Measurements from ENCODE around the gene GOLGA6A.
"Not testable (repeated sequence)": the region's sequence is repeated elsewhere in the genome, so short reads cannot be mapped to it uniquely, and the experiment has no call there.

The GOLGA6A gene, protein sequence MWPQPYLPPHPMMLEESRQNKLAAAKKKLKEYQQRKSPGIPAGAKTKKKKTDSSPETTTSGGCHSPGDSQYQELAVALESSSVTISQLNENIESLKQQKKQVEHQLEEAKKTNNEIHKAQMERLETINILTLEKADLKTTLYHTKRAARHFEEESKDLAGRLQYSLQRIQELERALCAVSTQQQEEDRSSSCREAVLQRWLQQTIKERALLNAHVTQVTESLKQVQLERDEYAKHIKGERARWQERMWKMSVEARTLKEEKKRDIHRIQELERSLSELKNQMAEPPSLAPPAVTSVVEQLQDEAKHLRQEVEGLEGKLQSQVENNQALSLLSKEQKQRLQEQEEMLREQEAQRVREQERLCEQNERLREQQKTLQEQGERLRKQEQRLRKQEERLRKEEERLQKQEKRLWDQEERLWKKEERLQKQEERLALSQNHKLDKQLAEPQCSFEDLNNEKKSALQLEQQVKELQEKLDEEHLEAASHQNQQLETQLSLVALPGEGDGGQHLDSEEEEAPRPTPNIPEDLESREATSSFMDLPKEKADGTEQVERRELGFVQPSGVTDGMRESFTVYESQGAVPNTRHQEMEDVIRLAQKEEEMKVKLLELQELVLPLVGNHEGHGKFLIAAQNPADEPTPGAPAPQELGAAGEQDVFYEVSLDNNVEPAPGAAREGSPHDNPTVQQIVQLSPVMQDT

DNA sequence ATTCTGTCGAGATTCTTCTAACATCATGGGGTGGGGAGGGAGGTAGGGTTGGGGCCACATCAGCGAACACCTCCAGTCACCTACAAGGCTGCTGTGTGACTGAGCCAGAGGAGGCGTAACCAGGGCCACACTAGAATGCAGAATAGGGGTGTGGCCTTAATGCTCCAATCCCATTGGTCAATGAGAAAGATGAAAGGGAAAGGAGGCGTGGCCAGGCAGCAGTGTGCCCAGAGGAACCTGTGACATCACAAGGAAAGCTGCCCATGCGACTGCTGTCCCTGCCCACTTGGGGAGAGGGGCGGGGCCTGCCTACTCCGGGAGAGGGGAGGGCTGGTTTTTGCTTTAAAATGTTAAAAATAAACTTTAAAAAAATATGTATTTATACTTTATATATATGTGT, at the start of gene GOLGA6A:
Gene GOLGA6A, minus strand, starts transcription at position 101 of the 400 bp plus-strand sequence. Its CDS starts 41 bp downstream, at position 60.
- DNase-seq = not testable (repeated sequence)

DNA sequence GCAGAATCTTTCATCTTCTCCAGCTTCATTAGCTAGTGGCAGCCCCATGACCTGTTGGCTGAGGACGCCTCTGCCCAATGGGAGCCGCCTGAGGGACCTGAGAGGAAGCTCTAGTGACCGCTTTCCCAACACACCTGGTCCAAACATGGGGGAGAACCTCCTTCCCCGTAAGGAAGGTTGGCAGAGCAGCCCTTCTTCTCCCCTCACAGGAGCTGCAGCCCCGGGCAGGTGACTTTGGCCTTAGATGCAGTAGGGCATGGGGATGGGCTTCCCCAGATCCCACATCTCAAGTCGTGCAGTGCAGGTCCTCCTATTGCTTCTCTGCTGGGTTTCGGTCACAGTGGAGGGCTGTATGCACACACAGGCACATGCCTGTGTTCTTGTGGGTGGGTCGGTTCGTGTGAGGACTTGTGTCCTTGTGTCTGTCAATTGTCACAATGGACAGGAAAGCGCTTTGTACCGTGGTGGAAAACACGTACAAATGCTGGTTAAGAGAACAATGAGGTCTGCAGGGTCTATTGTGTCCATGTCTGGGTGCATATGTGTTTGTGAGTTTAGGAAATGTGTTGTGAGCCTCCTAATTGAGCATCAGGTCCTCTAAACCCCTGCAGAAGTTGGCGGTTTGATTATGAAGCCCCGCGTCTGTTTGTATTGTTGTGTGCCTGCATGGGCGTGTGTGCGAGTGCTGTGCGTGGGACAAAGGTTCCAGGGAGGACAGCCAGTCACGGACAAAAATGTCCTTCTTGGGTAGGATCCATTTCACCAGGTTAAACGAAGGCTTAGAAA, 49.5 kb upstream of the GOLGA6A start:
- no peak for DNase-seq

DNA sequence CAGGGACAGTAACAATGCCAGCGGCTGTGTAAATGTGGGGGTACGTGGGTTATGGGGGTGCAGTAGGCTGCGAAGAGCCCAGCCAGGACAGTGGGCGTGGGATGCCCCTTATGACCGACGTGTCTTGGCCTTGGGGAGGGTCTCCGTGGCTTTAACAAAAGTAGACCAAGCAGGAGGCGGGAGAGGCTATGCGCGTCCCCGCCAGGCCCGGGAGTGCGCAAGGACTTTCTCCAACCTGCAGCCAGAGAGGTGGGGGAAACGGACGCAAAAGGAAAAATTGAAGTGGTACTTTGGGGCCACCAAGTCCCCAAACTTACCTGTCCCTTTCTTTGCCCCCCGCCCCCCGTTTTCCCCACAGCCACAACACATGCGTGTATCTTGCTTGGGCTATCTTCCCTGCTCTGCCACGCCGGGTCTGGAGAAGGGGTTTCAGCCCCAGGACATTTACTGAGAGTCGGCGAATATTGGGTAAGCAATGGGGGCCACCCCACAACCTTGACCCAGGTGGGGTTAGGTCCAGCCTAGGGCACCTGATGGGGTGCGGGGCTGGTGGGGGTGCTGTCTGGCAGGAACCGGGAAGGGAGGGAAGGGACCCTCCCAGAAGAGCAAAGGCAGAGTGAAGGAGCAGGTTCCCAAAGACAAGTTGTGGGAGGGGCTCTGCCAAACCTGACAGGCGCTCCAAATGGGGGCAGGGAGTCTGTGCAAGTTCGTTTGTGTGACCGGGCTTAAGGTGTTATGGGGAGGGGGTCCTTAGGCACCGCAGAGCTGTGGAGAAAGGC, 48.7 kb upstream of the GOLGA6A start:
- DNase-seq = no peak

DNA sequence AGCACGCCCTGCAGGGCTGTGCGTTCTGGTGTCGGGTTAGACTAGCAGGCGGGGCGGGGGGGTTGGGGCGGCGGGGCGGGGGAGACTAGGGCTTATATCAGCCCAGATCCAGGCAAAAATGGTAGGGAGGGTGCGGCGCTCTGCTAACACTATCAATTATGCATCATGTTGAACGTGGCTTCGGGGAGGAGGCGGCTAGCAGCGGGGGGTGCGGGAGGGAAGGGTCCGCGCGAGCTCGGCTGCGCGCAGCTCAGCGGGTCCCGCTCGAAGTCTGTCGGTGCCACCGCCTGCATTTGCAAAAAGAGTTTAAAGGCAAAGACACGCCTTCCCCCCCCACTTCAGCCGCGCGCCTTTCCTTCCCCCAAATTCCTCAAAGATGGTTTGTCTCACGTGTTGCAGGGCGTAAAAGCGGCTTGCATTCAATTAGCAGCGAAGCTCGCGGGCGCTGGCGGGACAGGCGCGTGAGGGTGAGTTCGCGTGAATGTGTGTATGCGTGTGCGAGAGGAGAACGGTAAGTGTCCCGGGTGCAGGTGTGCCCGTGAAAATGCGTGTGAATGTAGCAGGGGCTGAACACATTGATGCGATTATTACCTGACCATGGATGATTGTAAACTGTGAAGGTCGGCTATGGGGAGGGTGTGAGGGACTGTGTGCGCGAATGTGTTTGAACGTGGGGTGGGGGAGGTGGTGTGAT, 48.0 kb upstream of the GOLGA6A start, which contains the start of gene ISLR2:
Gene ISLR2, plus strand, starts transcription at position 432 of the 694 bp plus-strand sequence. CDS start 2,169 bp downstream, outside the sequence.
- DNase-seq = peak; percentile 15 to 66

DNA sequence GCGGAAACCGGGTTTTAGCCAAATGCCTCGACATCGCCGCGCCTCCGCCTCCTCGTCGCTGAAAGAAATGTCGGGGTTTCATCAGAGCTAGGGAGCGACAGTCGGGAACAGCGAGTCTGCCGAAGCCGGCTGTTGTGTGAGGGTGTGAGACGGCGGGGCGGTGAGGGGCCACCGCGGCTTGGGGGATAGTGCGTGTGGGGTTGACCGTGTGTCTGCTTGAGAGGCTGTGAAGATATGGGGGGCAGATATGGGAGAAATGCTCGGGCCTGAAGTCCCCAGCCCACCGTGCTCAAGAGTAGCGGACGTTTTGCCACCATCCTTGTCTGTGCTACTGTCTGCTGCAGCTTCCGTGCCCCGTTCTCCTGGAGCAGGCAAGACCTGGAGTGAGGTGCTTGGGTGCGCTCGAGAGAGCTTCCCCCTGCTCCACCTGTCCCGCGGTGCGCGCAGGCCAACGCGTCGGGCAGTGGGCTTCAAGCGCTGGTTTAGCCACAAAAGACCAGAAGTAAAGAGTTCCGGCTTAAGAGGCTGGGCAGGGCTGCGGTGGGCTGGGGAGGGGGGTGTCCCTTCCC, 47.3 kb upstream of the GOLGA6A start:
- DNase-seq = peak; percentile 43 to 66

DNA sequence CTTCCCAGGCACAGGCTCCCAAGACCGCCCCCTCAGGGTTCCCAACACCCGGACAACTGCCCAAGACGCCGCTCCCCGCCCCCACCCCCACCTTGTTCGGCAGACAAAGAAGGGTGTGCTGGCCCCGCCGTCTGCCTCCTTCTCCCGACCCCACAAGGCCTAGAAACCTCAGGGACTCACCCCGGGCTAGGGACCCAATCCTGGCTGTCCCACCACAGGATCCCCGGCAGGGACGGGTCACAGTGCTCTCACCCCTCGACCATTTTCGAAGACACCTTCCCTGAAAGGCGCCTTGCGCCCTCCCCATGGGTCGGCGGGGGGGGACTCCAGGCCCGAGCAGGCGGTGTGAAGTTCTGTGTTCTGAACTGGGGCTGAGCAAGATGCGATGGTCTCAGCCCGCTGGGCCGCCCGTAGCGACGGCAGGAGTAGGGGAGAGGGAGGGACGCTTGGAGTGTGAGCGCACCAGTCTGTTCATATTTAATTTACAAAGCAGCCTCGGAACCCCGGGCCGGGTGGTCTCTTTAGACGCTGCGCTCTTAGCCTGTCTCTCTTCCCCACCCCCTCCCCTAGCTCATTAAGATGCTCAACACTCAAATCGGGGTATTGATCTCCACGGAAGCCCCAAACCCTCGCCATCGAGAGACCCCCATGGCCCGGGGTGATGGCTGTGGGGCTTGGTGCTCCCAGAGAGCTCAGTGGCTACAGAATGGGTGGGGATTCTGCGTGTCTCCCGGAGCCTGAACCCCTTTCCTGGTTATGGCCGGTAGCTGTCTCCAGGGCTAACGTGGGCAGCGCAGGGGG, 46.6 kb upstream of the GOLGA6A start:
- DNase-seq = peak; percentile 18 to 69

DNA sequence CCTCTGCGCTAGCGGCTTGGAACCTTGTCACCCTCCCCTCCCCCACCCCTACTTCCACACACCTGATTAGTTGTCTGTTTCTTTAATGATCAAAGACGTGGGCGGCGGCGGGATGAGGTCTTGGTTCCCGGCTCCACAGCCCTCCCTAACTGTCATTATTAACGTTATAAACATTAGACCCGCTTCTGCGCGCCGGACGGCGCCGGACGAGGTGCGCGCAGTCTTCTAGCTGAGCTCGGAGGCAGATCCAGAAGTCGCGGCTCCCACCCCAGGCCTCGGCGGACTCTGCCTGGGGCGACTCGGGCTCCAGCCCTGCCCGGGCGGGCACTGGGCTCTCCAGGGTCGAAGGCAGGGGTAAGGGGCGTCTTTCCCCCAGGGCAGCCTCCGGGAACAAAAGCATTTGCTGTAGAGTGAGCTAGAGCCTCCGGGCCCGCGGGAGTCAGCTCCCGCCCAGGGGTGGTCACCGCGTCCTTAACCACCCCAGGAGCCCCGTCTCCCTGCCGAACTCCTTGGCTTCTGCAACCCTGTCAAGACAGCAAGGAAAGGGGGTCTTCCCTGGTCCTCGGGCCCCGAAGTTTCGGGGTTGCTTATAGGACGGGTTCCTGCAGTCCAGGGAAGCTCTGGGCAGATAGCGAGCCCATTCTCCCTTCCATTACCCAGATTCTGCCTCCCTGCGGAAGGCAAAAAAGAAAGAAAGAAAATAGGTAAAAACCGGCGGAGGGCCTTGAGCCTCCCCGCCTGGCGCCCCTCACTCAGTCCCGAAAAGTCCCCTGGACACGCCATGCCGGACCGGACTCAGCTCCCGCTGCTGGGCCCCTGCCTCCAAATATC, 45.8 kb upstream of the GOLGA6A start:
- peak; percentile 51 to 57 for DNase-seq

DNA sequence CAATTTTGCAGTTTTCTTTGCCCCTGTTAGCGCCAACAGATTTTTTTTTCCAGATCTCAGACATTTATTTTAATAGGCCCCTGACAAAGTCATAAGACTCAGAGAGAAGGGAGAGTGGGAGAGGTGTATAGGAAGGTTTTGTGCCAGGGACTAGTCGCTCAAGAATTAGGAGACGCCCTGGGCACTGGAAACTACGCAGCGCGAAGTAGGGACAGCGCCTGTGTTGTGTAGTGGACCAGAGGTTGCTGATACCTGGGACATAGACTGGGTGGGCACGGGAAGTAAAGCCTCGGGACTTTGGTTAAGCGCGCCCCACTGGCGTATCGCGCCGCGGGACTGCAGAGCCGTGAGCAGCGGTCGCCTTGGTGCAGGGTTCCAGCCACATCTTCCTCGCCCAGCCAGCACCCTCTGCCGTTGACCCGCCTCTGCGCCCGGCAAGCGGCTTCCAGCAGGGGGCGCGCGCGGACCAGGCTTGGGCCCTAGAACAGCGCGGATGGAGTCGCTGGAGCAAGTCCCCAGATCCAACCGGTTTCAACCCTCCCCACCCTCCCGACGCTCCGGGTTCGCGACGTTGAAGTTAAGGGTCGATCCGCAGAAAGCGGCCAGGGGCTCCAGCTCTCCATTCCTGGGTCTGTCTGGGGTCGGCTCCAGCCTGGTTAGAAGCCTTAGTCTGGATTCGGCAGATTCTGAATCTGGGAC, 45.1 kb upstream of the GOLGA6A start:
- DNase-seq = peak; percentile 87 to 91

DNA sequence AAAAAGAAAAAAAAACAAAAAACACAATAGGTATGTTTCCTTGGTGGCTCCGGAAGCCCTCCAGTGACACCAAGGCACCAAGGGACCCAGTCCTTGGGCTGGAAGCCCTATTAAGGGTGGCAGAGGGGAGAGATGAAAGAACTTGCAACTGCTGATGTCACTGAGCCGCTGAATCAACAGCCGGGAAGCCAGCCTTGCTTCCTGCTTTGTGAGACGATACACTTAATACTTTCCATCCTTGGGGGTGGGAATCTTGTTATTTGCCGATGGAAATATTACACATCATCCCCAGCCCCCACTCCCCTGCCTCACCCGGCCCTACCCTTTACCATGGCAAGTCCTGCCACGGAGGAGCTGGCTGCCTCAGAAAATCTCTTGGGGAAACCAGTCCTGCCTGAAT, 42.4 kb upstream of the GOLGA6A start:
- DNase-seq = no peak

DNA sequence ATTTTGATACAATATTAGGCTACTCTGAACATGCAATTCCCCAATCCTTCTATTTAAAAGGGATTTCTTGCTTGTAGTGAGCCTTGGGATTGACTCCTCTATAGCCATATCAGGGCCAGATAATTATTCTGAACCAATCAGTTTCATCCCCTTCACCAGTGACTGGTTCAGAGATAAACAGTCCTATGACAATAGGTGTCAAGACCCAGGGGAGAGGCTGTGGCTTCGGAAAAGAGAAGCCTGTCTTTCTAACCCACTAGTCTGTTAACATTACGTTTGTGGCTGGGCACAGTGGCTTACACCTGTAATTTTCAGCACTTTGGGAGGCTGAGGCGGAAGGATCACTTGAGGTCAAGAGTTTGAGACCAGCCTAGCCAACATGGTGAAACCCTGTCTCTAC, 41.8 kb upstream of the GOLGA6A start:
- DNase-seq = no peak

DNA sequence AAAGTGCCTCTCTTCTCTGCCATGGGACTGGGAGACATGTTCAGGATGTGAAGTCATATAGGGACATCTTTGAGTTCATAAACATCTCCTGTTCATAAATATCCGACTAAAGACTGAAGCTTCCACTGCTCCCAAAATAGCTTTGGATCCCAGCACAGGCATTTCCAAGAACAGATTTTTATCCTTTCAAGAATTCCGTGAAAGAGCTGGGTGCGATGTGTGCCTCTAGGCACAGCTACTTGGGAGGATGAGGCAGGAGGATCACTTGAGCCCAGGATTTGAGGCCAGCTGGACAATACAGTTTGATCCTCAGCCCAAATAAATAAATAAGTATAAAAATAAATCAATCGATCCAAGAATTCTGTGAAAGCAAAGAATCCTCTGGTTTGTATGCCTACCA, 41.3 kb upstream of the GOLGA6A start:
- DNase-seq = no peak

DNA sequence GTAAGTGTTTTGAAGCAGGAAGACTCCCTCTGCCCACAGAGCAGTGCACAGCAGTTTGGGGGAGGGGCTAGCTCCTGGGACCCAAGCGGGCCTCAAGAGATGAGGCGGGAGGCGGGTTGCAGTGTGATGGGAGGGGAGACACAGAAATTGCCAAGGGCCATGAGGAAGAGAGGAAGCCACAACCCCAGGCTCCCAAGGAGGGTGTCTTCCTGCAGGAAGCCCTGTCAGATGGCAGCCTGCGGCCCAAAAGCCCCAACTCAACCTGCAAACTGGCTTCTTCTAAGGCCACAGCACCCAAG, 40.7 kb upstream of the GOLGA6A start:
- peak in 1 of 2 experiments; percentile 36 for DNase-seq

DNA sequence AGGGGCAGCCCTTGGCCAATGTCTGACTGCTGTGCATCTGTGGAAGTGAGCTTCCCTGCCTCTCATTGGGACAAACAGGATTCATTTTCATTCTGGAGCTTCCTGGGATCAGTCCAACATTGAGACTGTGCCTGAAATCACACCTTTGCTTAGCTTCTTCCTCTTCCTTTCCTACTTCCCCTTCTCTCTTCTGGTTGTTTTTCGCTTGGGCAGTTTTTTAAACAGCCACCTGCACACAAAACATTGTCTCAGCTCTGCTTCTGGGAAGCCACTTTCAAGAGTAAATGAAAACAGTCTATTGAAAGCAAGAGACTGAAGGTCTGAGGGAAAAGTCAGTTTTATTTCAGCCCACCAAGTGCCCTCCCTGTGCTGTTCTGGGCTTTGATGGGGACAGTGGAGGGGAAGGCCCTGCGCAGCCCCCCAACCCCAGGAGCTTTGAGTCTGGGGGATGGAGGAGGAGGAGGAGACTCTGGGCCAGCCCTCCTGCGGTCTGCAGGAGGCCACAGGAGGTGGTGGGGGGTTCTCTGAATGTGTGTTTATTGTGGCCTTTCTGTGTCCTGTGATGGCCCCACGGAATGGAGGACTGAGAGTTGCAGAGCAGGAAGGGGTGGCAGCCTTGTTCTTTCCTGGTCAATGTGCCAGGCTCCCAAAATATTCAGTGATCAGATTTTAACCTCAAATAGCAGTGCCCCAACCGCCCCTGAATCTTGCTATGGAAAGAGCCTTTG, 40.2 kb upstream of the GOLGA6A start:
- no peak for DNase-seq

DNA sequence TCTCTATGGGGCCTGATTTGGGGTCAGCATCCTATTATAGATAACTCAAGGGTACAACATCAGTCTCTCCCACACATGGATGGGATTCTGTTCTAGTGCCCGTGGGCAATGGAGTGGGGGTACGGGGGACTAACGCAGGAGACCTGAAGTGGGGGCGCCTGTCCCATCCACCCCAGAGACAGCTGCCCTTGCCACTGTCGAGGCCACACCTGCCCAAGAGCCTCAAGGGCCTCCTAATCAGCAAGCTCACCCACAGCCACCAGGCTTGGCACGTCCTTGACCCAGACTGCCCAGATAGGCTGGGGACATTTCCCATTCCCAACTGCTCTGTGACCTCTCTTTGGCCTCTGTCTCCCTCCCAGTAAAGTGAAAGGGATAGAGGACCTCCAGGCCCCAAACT, 39.5 kb upstream of the GOLGA6A start:
- DNase-seq = no peak

DNA sequence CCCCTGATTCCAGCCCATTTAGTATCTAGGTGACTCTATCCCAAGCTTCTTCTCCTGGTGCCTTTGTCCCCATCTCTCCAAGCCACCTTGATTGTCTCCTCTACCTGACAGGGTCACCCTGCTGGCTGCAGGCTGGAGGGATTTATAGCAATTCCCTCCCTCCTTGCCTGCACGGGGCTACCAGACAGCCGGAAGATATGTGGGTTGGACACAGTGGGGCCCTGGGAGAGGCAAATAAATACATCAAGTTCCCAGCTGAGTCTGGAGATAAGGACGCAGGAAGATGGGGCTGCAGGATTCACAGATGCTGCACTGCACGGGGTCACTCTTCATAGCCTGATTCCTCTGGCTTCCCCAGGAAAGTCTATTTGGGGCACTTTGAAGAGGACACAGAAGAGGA, 38.7 kb upstream of the GOLGA6A start:
- DNase-seq = no peak

DNA sequence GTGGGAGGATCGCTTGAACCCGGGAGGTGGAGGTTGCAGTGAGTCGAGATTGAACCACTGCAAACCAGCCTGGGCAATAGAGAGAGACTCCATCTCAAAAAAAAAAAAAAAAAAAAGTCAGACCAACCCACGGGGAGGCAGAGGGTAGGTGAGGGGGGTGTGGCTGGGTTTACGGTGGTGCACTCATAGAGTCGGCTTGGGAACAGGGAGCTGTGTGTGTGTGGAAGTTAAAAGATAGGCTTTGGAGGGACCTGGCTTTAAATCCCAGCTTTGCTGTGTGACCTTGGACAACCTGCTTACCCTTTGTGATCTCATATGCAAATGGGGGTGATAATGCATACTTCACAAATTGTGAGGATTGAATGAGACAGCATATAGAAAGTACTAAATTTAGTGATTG, 38.1 kb upstream of the GOLGA6A start:
- DNase-seq = no peak

DNA sequence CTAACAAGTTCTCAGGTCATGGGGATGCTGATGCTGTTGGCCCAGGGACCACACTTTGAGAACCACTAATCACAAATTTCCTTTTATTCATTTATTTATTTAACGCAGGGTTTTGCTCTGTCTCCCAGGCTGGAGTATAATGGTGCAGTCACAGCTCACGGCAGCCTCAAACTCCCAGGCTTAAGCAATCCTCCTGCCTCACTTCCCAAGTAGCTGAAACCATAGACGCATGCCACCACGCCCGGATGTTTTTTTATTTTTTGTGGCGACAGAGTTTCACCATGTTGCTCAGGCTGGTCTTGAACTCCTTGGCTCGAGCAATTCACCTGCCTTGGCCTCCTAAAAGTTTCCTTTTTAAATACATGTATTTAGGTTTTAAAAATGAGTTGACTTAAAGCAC, 27.4 kb upstream of the GOLGA6A start:
- DNase-seq = no peak

DNA sequence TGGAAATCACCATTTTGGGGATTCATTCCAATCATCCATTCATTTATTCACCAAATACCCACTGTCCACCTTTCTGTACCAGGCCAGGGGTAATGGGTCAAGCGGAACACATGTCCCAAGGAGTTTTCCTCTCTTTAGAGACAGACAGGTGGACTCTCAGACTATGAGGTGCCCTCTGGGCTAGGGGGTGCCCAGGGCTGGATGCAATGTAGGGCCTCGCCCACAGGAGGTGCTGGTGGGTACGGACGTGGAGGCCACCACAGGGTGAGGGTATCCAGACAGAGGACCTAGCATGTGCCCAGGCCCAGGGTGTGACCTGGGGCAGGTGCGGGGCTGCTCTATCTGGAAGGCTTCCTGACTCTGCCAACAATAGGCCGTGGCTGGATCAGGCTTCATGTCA, 26.3 kb upstream of the GOLGA6A start:
- DNase-seq = not testable (repeated sequence)

DNA sequence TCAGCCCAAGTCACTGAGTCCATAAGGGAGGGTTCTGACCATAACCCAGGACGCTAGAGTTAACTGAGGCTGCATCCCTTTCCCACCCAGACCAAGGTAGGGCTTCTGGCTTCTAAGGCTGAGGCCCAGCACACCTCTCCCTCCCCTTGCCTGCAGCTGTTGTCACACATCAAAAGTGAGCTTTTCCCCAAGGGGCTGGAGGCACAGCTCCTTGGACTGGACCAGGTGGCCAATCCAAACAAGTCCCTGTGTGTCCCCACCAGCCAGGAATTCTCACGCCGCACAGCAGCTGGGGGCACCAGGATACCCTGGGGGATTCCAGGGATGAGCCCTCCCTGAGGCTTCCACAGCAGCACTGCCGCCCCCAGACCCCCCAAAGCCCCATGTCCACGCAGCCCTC, 25.8 kb upstream of the GOLGA6A start:
- DNase-seq = peak; percentile 18 to 77

Data from NCI-H524 (cell line).